NCI-H187 (cell line): Measurements from ENCODE around the gene STOML1.

Experiments used
- DNase-seq, 2 experiments: peaks; one replicate each; lab custom pipeline; 2025; lab: John Stamatoyannopoulos, UW

STOML1 gene

DNA sequence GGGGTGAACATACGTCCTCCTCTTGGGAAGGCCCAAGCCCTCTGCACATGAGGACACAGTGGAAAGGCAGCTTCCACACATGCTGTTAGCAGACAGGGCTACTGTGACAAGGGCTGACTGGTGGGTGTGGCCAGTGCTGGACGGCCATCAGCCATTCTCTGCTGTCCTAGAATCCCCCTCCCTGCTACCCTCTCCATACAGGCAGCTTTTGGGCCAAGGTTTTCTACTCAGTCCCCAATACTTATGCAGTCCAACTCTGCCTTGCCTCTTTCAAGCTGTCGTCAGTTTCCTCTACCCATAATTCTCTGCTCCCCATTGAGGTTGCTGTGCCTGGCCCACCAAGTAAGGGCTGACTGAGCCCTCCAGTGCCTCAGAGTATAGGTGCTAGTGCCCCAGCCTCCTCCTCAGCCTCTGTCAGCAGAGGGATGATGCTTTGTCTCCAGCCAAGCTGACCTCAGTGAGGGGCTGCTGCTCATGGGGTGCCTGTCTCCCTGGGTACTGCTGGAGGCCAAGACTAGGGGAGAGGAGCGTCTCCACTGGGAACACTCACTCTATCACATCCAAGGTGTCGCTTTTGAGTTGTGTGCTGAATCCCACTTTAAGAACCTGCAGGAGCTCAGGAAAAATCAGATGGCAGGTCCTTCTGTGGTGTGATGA lies 63.0 kb downstream of the STOML1 start:
- DNase-seq = no peak
